Skeletal muscle tissue (tissue), 4 donors: ENCODE measurements around the gene CMA1. TPM values are rescaled to one million over a fixed set of nuclear protein-coding genes. Genes with fewer than 3 reads are reported as not detected.
"Not testable (repeated sequence)": the region's sequence is repeated elsewhere in the genome, so short reads cannot be mapped to it uniquely, and the experiment has no call there.

Source experiments
- H3K27ac ChIP-seq: one replicate; pipeline ENCODE4 v1.7.0; 2013; ENCODE audit warnings: mild to moderate bottlenecking, low read depth, low read length, inconsistent platforms
- H3K27me3 ChIP-seq, 3 donors: one replicate each; pipeline ENCODE4 v1.7.0; 2013; ENCODE audit warnings: low read length in 3 of 3; ENCODE audit not compliant: control insufficient read depth in 3 of 3, insufficient read depth in 3 of 3
- H3K36me3 ChIP-seq, 3 donors: one replicate each; pipeline ENCODE4 v1.7.0; 2013; ENCODE audit warnings: low read length in 3 of 3; ENCODE audit not compliant: control insufficient read depth in 3 of 3, insufficient read depth in 3 of 3
- H3K4me1 ChIP-seq, 3 donors: one replicate each; pipeline ENCODE4 v1.7.0; 2013; ENCODE audit warnings: low read length in 3 of 3, mild to moderate bottlenecking in 3 of 3; ENCODE audit not compliant: control insufficient read depth in 3 of 3, insufficient read depth in 3 of 3
- H3K4me3 ChIP-seq, 3 donors: one replicate each; pipeline ENCODE4 v1.7.0; 2013; ENCODE audit warnings: low read length in 3 of 3
- H3K9ac ChIP-seq, 3 donors: one replicate each; pipeline ENCODE4 v1.7.0; 2013; ENCODE audit warnings: low read length in 3 of 3, mild to moderate bottlenecking in 3 of 3, moderate library complexity in 2 of 3, low read depth in 1 of 3
- H3K9me3 ChIP-seq, 3 donors: one replicate each; pipeline ENCODE4 v1.7.0; 2013; ENCODE audit warnings: low read length in 3 of 3; ENCODE audit not compliant: control insufficient read depth in 3 of 3
- total RNA-seq: library from RNA; depleted of rRNA; stranded (reverse); fragments of >200 nt; gene quantifications from one replicate; pipeline ENCODE4 v1.2.3, GENCODE V29; 2014
- donor health status: Osteomylitis.

CMA1 gene
- total RNA-seq, 1 donor from 2014 or later: 0.52 TPM

DNA sequence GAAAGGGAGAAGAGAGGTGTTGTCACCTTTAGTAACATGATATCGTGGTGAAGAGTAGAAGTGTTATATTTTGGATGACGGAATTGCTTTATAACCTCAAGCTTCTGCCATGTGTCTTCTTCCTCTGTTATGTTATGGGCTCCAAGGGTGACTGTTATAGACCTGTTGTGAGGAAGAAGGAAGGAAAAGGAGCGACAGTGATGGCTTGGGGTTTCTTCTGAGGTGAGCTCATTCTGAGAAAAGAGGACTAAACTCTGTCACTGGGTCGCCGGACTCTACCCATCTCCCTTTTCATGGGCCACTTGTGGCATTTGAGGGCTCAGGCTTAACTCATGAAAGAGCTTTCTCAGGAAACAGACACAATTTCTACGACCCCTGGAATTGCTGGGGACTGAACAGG is 1.6 kb downstream of the CMA1 start:
- no peaks in the 10 kb centered on the region for H3K36me3 ChIP-seq
- no peaks in the 10 kb centered on the region for H3K4me1 ChIP-seq
- H3K4me3 ChIP-seq: no peak overlapping the region
- H3K27me3 ChIP-seq: peaks cover 0 to 3% (median 0%) of the 10 kb centered on the region in 3 donors
- no peaks in the 10 kb centered on the region for H3K9me3 ChIP-seq
- no peak overlapping the region for H3K27ac ChIP-seq
- H3K9ac ChIP-seq: no peak overlapping the region

GRCh38 chr14:24504425-24504950 is 3.6 kb downstream of the CMA1 start:
- no peaks in the 10 kb centered on the region for H3K36me3 ChIP-seq
- H3K4me3 ChIP-seq: no peak overlapping the region
- no peaks in the 10 kb centered on the region for H3K4me1 ChIP-seq
- H3K27me3 ChIP-seq: peaks cover 0 to 3% (median 0%) of the 10 kb centered on the region in 3 donors
- no peaks in the 10 kb centered on the region for H3K9me3 ChIP-seq
- H3K9ac ChIP-seq: no peak overlapping the region
- H3K27ac ChIP-seq: no peak overlapping the region

GRCh38 chr14:24491586-24492408 is 16.3 kb downstream of the CMA1 start:
- H3K9ac ChIP-seq, H3K9me3 ChIP-seq, H3K27ac ChIP-seq, H3K27me3 ChIP-seq, H3K4me3 ChIP-seq, H3K36me3 ChIP-seq, H3K4me1 ChIP-seq: not testable (repeated sequence)

- no peaks in the 10 kb centered on the region for H3K9me3 ChIP-seq
- no peak overlapping the region for H3K9ac ChIP-seq
- no peak overlapping the region for H3K27ac ChIP-seq
- H3K4me3 ChIP-seq: no peak overlapping the region
- no peaks in the 10 kb centered on the region for H3K4me1 ChIP-seq
- H3K36me3 ChIP-seq: no peaks in the 10 kb centered on the region
- H3K27me3 ChIP-seq: no peaks in the 10 kb centered on the region
These were observed 24.3 kb downstream of the CMA1 start for GRCh38 chr14:24483604-24484252.

DNA sequence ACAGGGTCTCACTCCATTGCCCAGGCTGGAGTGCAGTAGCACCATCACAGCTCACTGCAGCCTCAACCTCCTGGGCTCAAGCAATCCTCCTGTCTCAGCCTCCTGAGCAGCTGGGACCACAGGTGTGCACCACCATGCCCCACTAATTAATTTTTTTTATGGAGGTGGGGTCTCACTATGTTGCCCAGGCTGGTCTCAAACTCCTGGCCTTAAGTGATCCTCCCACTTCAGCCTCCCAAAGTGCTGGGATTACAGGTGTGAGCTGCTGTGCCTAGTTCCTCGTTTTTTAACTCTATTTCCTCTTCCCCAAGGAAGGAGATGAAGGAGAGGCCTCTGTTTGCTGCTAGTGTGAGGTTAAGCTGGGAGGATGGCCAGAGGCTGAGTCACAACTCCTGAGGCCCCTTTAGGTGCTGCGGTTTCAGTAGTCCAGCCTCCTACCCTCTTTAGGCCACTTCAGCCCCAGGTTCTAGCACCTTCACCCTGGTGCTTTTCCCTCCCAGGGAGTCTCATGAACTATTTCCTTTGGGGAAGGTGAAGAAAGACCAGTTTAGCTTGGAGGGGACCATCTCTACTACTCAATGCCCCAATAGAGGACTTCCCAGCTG is 25.3 kb downstream of the CMA1 start:
- not testable (repeated sequence) for H3K27ac ChIP-seq, H3K36me3 ChIP-seq, H3K9me3 ChIP-seq, H3K9ac ChIP-seq, H3K4me3 ChIP-seq, H3K4me1 ChIP-seq, H3K27me3 ChIP-seq

- Histone ChIP-seq H3K9ac (no peak overlapping the region), H3K27me3 (no peaks in the 10 kb centered on the region), H3K4me3 (no peak overlapping the region), H3K27ac (no peak overlapping the region), H3K4me1 (no peaks in the 10 kb centered on the region), H3K36me3 (no peaks in the 10 kb centered on the region), H3K9me3 (no peaks in the 10 kb centered on the region)
These were observed 26.3 kb downstream of the CMA1 start for GRCh38 chr14:24481622-24482324.

DNA sequence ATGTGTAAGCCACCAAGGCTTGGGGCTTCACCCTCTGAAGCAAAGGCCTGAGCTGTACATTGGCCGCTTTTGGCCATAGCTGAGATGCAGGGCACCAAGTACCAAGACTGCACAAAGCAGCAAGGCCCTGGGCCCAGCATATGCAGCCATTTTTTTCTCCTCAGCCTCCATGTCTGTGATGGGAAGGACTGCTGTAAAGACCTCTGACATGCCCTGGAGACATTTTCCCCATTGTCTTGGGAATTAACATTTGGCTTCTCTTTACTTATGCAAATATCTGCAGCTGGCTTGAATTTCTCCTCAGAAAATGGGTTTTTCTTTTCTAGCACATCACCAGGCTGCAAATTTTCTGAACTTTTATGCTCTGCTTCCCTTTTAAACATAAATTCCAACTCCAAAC is 28.1 kb downstream of the CMA1 start:
- H3K27me3 ChIP-seq, H3K9me3 ChIP-seq, H3K27ac ChIP-seq, H3K36me3 ChIP-seq, H3K4me3 ChIP-seq, H3K4me1 ChIP-seq, H3K9ac ChIP-seq: not testable (repeated sequence)

GRCh38 chr14:24475261-24475660 is 32.8 kb downstream of the CMA1 start:
- no peaks in the 10 kb centered on the region for H3K36me3 ChIP-seq
- no peak overlapping the region for H3K4me3 ChIP-seq
- H3K4me1 ChIP-seq: no peaks in the 10 kb centered on the region
- H3K9ac ChIP-seq: no peak overlapping the region
- no peaks in the 10 kb centered on the region for H3K9me3 ChIP-seq
- no peak overlapping the region for H3K27ac ChIP-seq
- H3K27me3 ChIP-seq: no peaks in the 10 kb centered on the region

GRCh38 chr14:24473211-24473610 is 34.9 kb downstream of the CMA1 start:
- no peak overlapping the region for H3K9ac ChIP-seq
- H3K4me1 ChIP-seq: no peaks in the 10 kb centered on the region
- H3K9me3 ChIP-seq: no peaks in the 10 kb centered on the region
- H3K27me3 ChIP-seq: no peaks in the 10 kb centered on the region
- H3K36me3 ChIP-seq: no peaks in the 10 kb centered on the region
- H3K4me3 ChIP-seq: no peak overlapping the region
- no peak overlapping the region for H3K27ac ChIP-seq
